Umbilical cord (tissue), 2 donors: ENCODE results near the gene OR4N5. TPM values are rescaled to one million over a fixed set of nuclear protein-coding genes. Genes with fewer than 3 reads are reported as not detected.
"Not testable (repeated sequence)": the region's sequence is repeated elsewhere in the genome, so short reads cannot be mapped to it uniquely, and the experiment has no call there.

Experiments used
- DNase-seq: peaks from one replicate; pipeline ENCODE4 v3.0.0-alpha.2; 2015; ENCODE audit warnings: low spot score
- total RNA-seq: library from RNA; depleted of rRNA; stranded (reverse); fragments of >200 nt; gene quantifications from one replicate; pipeline ENCODE4 v1.2.3, GENCODE V29; 2014; ENCODE audit warnings: low replicate concordance; ENCODE audit not compliant: insufficient read depth

Gene OR4N5
- 4.6 TPM for total RNA-seq

GRCh38 chr14:20138520-20138919 is at the start of gene OR4N5:
OR4N5 (plus strand) TSS chr14:20138820; CDS start chr14:20143736, 4,916 bp downstream.
- no peak for DNase-seq

DNA sequence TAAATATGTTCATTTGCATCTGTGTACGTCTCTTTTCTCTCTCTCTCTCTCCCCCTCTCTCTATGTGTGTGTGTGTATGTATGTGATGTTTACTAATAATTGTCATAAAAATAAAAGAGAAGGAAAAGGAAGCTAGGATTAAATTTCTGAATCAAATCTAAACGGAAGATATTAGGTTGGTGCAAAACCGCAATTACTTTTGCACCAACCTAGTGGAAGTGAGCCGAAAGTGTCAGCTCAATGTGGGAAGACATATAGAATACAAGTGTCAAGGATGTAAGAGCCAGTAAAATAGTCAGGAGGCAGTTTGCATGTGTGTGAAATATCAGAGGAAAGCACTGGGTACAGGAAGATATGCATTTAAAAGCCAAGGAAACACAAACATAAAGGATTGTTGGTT is 46.6 kb upstream of the OR4N5 start:
- no peak for DNase-seq

DNA sequence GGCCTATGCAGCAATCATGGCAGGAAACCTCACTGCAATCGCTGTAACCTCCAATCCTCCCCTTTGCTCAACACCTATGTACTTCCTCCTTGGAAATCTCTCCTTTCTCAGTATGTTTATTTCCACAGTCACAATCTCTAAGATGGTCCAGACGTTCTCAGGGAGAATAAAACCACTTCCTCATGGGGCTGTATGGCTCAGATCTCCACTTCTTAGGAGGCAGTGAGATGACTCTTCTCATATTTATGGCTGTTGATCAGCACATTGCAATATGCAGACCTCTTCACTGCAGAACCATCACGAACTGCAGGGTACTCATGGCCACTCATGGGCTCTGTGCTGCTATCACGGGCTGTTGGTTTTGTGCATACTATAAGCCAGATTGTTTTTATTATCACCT is 45.2 kb upstream of the OR4N5 start:
- DNase-seq: no peak

DNA sequence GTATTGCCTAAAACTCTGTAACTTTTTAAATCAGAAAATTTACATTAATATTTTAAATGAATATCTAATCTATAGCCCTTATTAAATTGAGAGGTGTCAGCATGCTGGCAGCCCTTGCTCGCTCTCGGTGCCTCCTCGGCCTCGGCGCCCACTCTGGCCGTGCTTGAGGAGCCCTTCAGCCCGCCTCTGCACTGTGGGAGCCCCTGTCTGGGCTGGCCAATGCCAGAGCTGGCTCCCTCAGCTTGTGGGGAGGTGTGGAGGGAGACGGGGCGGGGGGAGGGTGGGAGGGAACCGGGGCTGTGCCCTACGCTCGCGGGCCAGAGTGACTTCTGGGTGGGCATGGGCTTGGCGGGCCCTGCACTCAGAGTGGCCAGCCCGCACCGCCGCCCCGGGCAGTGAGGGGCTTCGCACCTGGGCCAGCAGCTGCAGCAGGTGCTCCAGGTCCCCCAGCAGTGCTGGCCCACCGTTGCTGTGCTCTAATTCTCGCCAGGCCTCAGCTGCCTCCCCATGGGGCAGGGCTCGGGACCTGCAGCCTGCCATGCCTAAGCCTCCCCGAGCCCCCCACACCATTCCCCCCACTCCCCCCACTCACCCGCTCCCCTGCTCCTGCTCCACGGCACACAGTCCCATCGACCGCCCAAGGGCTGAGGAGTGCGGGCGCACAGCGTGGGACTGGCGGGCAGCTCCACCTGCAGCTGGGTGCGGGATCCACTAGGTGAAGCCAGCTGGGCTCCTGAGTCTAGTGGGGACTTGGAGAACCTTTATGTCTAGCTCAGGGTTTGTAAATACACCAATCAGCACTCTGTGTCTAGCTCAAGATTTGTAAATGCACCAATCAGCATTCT is 39.5 kb upstream of the OR4N5 start:
- not testable (repeated sequence) for DNase-seq

GRCh38 chr14:20110438-20110837 is 28.2 kb upstream of the OR4N5 start, which contains the start of gene OR4K17:
OR4K17 (plus strand) TSS chr14:20110739; CDS start chr14:20117500, 6,761 bp downstream.
- DNase-seq: no peak

- no peak for DNase-seq
These were observed 26.3 kb upstream of the OR4N5 start for GRCh38 chr14:20112321-20112720.

GRCh38 chr14:20116748-20117147 is 21.9 kb upstream of the OR4N5 start:
- DNase-seq: no peak

DNA sequence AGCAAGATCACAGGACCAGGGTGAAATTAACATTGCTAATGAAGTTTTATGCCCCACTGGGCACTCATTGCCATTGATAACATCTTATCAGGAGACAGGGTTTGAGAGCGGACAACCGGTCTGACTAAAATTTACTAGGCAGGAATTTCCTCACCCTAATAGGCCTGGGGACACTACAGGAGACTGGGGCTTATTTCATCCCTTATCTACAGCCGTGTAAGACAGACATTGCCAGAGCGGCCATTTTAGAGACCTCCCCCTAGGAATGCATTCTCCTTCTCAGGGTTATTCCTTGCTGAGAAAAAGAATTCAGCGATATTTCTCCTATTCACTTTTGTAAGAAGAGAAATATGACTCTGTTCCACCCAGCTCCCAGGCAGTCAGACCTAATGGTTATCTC is 19.8 kb upstream of the OR4N5 start:
- no peak for DNase-seq

DNA sequence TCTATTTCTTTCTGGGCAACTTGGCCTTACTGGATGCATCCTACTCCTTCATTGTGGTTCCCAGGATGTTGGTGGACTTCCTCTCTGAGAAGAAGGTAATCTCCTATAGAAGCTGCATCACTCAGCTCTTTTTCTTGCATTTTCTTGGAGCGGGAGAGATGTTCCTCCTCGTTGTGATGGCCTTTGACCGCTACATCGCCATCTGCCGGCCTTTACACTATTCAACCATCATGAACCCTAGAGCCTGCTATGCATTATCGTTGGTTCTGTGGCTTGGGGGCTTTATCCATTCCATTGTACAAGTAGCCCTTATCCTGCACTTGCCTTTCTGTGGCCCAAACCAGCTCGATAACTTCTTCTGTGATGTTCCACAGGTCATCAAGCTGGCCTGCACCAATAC is 5.3 kb downstream of the OR4N5 start:
- no peak for DNase-seq

DNA sequence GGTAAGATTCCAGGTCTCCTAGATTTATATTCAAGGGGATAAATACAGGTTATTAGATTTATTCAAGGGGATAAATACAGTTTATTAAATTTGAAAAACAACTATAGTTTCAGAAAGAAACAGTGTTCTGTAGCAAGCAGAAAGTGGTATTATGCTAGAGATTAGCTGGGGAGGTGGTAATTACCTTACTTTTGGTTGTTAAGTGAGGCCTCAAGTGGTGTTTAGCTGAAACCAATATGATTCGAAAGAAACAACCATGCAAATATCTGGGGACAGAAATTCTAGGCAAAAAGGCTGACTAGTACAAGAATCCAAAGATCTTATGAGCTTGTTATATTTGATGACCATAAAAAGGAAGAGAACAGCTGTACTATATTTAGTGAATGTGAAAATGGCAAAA is 6.2 kb downstream of the OR4N5 start:
- DNase-seq: no peak

DNA sequence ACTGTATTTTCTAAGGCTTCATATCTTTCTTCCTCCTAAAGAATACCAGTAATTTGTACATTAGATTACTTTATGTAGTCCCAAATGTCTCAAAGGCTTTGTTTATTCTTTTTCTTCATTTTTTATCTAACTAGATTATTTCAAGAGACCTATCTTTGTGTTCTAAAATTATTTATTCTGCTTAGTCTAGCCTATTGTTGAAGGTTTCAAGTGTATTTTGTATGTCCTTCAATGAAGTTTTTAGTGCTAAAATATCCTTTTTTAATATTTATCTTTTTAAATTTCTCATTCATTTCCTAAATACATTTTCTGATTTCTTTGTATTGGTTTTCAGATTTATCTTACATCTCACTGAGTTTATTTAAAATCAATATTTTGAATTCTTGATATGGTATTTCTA is 25.8 kb downstream of the OR4N5 start:
- DNase-seq: no peak

GRCh38 chr14:20167091-20167490 is 28.5 kb downstream of the OR4N5 start:
- DNase-seq: no peak

DNA sequence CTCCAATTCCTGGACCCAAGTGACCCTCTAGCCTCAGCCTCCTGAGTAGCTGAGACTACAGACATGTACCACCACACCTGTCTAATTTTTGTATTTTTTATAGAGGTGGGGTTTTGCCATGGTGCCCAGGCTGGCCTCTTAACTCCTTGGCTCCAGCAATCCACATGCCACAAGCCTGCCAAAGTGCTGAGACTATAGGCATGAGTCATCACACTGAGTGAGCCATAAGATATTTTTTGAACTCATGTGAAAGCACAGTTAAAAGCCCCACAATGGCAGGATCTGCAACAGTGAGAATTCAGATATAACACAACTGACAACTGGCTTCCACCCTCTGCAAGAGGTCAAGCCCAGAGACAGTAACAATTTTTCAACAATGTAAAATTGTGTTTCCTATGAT is 31.2 kb downstream of the OR4N5 start:
- DNase-seq: not testable (repeated sequence)

GRCh38 chr14:20174205-20174604 is 35.6 kb downstream of the OR4N5 start:
- not testable (repeated sequence) for DNase-seq

DNA sequence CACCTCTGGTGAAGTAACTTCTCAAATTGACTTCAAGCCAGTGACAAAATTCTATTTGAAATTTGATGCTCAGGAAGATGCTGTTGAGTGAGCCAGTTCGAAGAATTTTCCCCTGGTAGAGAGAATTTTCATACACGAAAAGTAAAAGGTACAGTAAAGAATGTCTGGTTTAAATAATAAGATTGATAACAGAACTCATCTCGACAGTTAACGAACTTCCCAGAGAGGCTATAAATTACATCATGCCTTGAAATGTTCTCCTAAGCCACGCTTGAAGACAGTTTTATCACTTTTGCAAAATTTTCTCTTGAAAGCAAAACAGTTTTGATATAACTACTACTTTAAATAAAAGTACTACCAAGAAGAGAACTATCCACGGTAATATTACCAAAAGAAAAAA is 37.7 kb downstream of the OR4N5 start:
- DNase-seq: no peak

GRCh38 chr14:20177433-20177974 is 38.9 kb downstream of the OR4N5 start:
- DNase-seq: no peak

GRCh38 chr14:20179218-20179617 is 40.6 kb downstream of the OR4N5 start:
- no peak for DNase-seq

- DNase-seq: no peak
These were observed 41.3 kb downstream of the OR4N5 start for GRCh38 chr14:20179880-20180279.

DNA sequence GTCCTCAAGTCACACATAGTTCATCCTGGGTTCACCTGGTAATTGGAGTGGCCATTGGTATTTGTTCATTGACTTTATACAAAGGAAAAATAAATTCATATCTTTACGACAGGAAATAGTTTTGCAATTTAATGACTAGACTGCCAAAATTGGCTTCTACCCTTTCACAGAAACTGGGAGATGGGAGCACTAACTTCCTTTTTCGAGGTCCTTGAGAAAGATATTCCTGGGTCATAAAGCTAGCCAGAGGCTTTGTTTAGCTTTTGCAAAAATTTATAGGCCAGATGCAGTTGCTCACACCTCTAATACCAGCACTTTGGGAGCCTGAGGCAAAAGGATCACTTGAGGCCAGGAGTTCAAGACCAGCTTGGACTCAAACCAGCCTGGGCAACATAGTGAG is 41.9 kb downstream of the OR4N5 start:
- DNase-seq: no peak

DNA sequence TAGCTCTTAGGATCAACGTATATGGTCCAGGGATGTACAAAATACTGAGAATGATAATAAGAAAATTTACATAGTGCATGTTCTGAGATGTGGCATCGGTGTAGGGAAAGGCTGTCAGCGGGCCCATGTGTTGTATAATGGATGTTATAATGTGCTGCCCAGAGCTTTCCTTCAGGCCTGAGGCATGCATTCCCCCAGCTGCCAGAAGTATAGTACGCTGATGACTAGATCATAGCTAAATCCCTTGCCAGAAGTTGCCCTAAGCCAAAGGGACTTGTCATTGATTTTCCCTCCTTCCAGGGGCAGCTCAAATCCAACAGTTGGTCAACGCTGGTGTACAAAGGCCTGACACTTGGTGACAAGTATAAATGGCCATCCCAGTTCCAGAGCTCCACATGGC is 45.6 kb downstream of the OR4N5 start:
- no peak for DNase-seq

DNA sequence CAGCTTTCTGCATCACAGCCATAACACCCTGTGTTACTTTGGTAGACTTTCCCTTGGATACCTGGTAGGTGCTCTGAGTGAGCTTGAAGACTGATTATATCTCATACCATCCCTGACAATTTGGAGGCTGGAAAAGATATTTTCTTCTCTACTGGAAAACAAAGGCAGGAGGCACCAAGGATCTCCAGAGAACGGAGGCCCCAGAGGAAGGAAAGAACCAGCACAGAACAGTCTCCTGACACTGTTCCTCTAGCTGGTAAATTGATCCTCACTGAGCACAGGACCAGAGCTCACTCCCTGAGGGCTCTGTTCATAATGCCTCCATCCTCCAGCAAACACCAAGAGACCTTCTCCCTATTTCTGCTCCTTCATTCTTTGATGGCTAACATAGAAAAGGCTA is 52.0 kb downstream of the OR4N5 start, which contains the start of gene OR11G2:
Gene OR11G2 (plus strand): TSS at position 301 of the 400 bp plus-strand sequence. CDS start 6,542 bp downstream, outside the sequence.
- DNase-seq: no peak

- no peak for DNase-seq
These were observed 52.8 kb downstream of the OR4N5 start for GRCh38 chr14:20191396-20191795.

GRCh38 chr14:20194101-20194500 is 55.5 kb downstream of the OR4N5 start:
- no peak for DNase-seq
